K562 (cell line): Measurements from ENCODE around the gene TSPAN12. TPM values are rescaled to one million over a fixed set of nuclear protein-coding genes. Genes with fewer than 3 reads are reported as not detected.

Experiments used
- ATAC-seq: fragments of 200-7000 bp; cut with Tn5 transposase; 3 replicates; pipeline ENCODE4 v1.9.1; 2020; ENCODE audit warnings: moderate library complexity
- BruUV-seq: library from RNA; stranded (reverse); fragments of 400-500 nt; replicated peaks from 2 replicates; lab custom pipeline; 2021; lab: Mats Ljungman, UMichigan
- CTCF ChIA-PET: fragments of 300-600 bp; formaldehyde crosslinking; extraction: SDS; loops from one replicate; lab custom pipeline; 2021; ENCODE audit warnings: low intra/inter-chr PET ratio; lab: Yijun Ruan, JAX
- POLR2A ChIA-PET: fragments of 300-600, 350-650 bp; sonication (Branson Sonifier 250); formaldehyde crosslinking; extraction: SDS; loops from one replicate; lab custom pipeline; 2021; ENCODE audit warnings: antibody characterized with exemption, inconsistent platforms; lab: Yijun Ruan, JAX
- DNase-seq, 4 experiments: peaks; one replicate each; pipeline versions ENCODE4 v3.0.0 to v3.0.0-alpha.2; 2011 to 2018; ENCODE audit warnings: low spot score in 3 of 4, mixed read lengths in 3 of 4; ENCODE audit errors: extremely low read depth in 1 of 4
- FAIRE-seq: peaks from 2 replicates; lab custom pipeline; 2011; peaks lifted over from hg19 to GRCh38; lab: Jason Lieb, UNC
- H2AFZ ChIP-seq: 2 replicates; pipeline ENCODE4 v1.6.0; 2011; ENCODE audit warnings: low read depth, low read length, control low read depth, inconsistent platforms
- H3K27ac ChIP-seq: fragments of 200-600 bp; 3 replicates; pipeline ENCODE4 v1.8.0; 2011; ENCODE audit warnings: low read depth, mild to moderate bottlenecking, control low read depth, inconsistent platforms, low read length, moderate library complexity, mixed read lengths; ENCODE audit errors: extremely low read depth
- H3K27me3 ChIP-seq, 2 experiments: fragments of 300-600 bp in 1 of 2; 2 replicates in 1 of 2; 3 replicates in 1 of 2; pipeline versions ENCODE4 v1.6.0 to v1.8.0; 2011; ENCODE audit warnings: inconsistent platforms in 2 of 2, low read length in 2 of 2, mild to moderate bottlenecking in 1 of 2, mixed read lengths in 1 of 2, moderate library complexity in 1 of 2; ENCODE audit not compliant: control insufficient read depth in 2 of 2, insufficient read depth in 2 of 2
- H3K36me3 ChIP-seq: fragments of 300-600 bp; 3 replicates; pipeline ENCODE4 v1.8.0; 2011; ENCODE audit warnings: mild to moderate bottlenecking, low read length, inconsistent platforms; ENCODE audit not compliant: control insufficient read depth, insufficient read depth
- H3K4me1 ChIP-seq, 2 experiments: fragments of 200-600 bp in 1 of 2; replicated peaks in 1 of 2; 2 replicates in 1 of 2; 3 replicates in 1 of 2; pipeline versions ENCODE4 v1.5.1 to v1.8.0; 2011; ENCODE audit warnings: inconsistent platforms in 2 of 2, low read length in 2 of 2, mild to moderate bottlenecking in 1 of 2, mixed read lengths in 1 of 2, moderate library complexity in 1 of 2; ENCODE audit not compliant: control insufficient read depth in 2 of 2, insufficient read depth in 2 of 2
- H3K4me2 ChIP-seq: 2 replicates; pipeline ENCODE4 v1.6.1; 2011; ENCODE audit warnings: low read length, control low read depth, inconsistent platforms, mixed read lengths; ENCODE audit not compliant: insufficient read depth
- H3K4me3 ChIP-seq: fragments of 200-600 bp; sonication (generic), shearing (Covaris generic); 2 replicates; pipeline ENCODE4 v1.5.1; 2016; ENCODE audit warnings: control low read depth, inconsistent platforms
- H3K79me2 ChIP-seq: fragments of 200-600 bp; 3 replicates; pipeline ENCODE4 v1.8.0; 2011; ENCODE audit warnings: low read length, inconsistent platforms; ENCODE audit not compliant: control insufficient read depth, insufficient read depth
- H3K9ac ChIP-seq, 2 experiments: 2 replicates each; pipeline versions ENCODE4 v1.6.0 to v1.6.1; 2011; ENCODE audit warnings: low read depth in 2 of 2, low read length in 2 of 2, control low read depth in 1 of 2, inconsistent platforms in 1 of 2, mild to moderate bottlenecking in 1 of 2, mixed read lengths in 1 of 2; ENCODE audit not compliant: insufficient read depth in 1 of 2
- H3K9me1 ChIP-seq: one replicate; pipeline ENCODE4 v1.6.0; 2011; ENCODE audit warnings: inconsistent platforms, mild to moderate bottlenecking, low read length, moderate library complexity; ENCODE audit not compliant: control insufficient read depth, insufficient read depth
- H3K9me3 ChIP-seq: replicated peaks from 2 replicates; pipeline ENCODE4 v1.5.1; 2011; ENCODE audit warnings: low read depth, low read length, inconsistent platforms; ENCODE audit not compliant: control insufficient read depth, insufficient read depth
- H4K20me1 ChIP-seq: replicated peaks from 2 replicates; pipeline ENCODE4 v1.6.1; 2011; ENCODE audit warnings: low read length, inconsistent platforms, mixed read lengths; ENCODE audit not compliant: control insufficient read depth, insufficient read depth
- ADNP ChIP-seq: fragments of 200-800 bp; sonication (Bioruptor generic); IDR thresholded peaks from 2 replicates; pipeline ENCODE4 v1.6.1; 2016; ENCODE audit warnings: missing genetic modification characterization, missing compliant biosample characterization
- C11orf30 ChIP-seq: fragments of 450-650 bp; IDR thresholded peaks from 2 replicates; pipeline ENCODE4 v1.6.1; 2016; ENCODE audit warnings: low read depth, mild to moderate bottlenecking
- GABPA ChIP-seq: fragments of 200-800 bp; sonication (Bioruptor generic); conservative IDR thresholded peaks from 2 replicates; pipeline ENCODE4 v1.6.1; 2016; ENCODE audit warnings: low read depth, missing genetic modification characterization, missing compliant biosample characterization
- HMBOX1 ChIP-seq: sonication (generic); IDR thresholded peaks from 2 replicates; pipeline ENCODE4 v1.6.1; 2016
- MAFF ChIP-seq: IDR thresholded peaks from 2 replicates; pipeline ENCODE4 v1.6.1; 2012; ENCODE audit warnings: low read length, improper control_type of control experiment
- MAFG ChIP-seq: fragments of 450-650 bp; conservative IDR thresholded peaks from 2 replicates; pipeline ENCODE4 v1.6.1; 2016; ENCODE audit warnings: missing genetic modification characterization, missing compliant biosample characterization
- MAFK ChIP-seq: IDR thresholded peaks from 2 replicates; pipeline ENCODE4 v1.6.1; 2011; ENCODE audit warnings: low read length, improper control_type of control experiment
- MECOM ChIP-seq: fragments of 250-450 bp; sonication (Bioruptor Pico); IDR thresholded peaks from 2 replicates; pipeline ENCODE4 v1.8.0; 2022; ENCODE audit warnings: inconsistent platforms
- TSHZ1 ChIP-seq: fragments of 250-450 bp; sonication (Bioruptor Pico); IDR thresholded peaks from 2 replicates; pipeline ENCODE4 v1.4.0; 2020; ENCODE audit warnings: mild to moderate bottlenecking, moderate library complexity
- ZNF316 ChIP-seq: fragments of 450-650 bp; IDR thresholded peaks from 2 replicates; pipeline ENCODE4 v1.6.1; 2016
- ZNF586 ChIP-seq: fragments of 450-650 bp; formaldehyde crosslinking; conservative IDR thresholded peaks from 2 replicates; pipeline ENCODE4 v1.4.0; 2020; ENCODE audit warnings: mild to moderate bottlenecking, moderate library complexity
- WGBS: fragments of 100-300 bp; shearing (Covaris generic); methylation state at CpG from one replicate; pipeline ENCODE4 v1.1.6; 2016; ENCODE audit warnings: low coverage, mixed read lengths; ENCODE audit not compliant: insufficient coverage; ENCODE audit errors: missing lambda C conversion rate; 5-methylcytosine and 5-hydroxymethylcytosine counted together
- in situ Hi-C: fragments of 300-500 bp; cut with MboI; formaldehyde crosslinking; loops from 4 replicates; pipeline ENCODE4 v1.15.0; 2018; ENCODE audit warnings: inconsistent platforms, mixed read lengths
- intact Hi-C: fragments of 100-400 bp; cut with micrococcal nuclease; formaldehyde crosslinking; loops from 2 replicates; pipeline ENCODE4 v1.14.2; 2022
- polyA plus RNA-seq, 8 experiments: library from polyadenylated mRNA; depleted of rRNA in 4 of 8; stranded (reverse) in 5 of 8; unstranded in 3 of 8; fragments of >200 nt; fragmentation: Nextera tagmentation in 2 of 8; fragmentation: Illumina TruSeq in 1 of 8; extraction: Ambion mirVana in 2 of 8; extraction: Trizol in 1 of 8; gene quantifications; 2 replicates each; pipeline versions ENCODE4 v1.2.1 to v1.2.3, GENCODE V29; 2011 to 2014; ENCODE audit warnings: inconsistent platforms in 1 of 8, missing spikeins in 1 of 8
- total RNA-seq, 7 experiments: library from RNA; depleted of rRNA in 6 of 7; stranded (reverse); fragments of >200 nt in 6 of 7; fragmentation: Illumina TruSeq in 2 of 7; extraction: Trizol in 2 of 7; gene quantifications; 2 replicates each; pipeline versions ENCODE4 v1.2.1 to v1.2.3, GENCODE V29; 2011 to 2021; ENCODE audit warnings: low replicate concordance in 1 of 7

TSPAN12 gene
- total and polyA plus RNA-seq, 9 of the 15 experiments (the other 6 are each of a cell fraction or from before 2014, with no cell fraction given): 0.13 to 1.7 (median 0.35) TPM; not detected in 1

GRCh38 chr7:120793213-120793936 is 64.6 kb downstream of the TSPAN12 start:
- ChIA-PET POLR2A (interaction anchor here (1.0 to 1.6 kb wide), 3 partner anchors 10 to 158 kb away, joined by 3 to 4 read pairs (median 3); no protein-coding TSS in a partner anchor), CTCF (interaction anchor here (0.9 to 2.7 kb wide), 4 partner anchors 147 to 544 kb away, joined by 3 to 24 read pairs (median 4); no protein-coding TSS in a partner anchor)
- no peaks in the 10 kb centered on the region for H3K9me3 ChIP-seq

GRCh38 chr7:120792861-120793130 is 65.1 kb downstream of the TSPAN12 start:
- no peak overlapping the region for H3K27ac ChIP-seq
- no peak overlapping the region for H2AFZ ChIP-seq
- H3K36me3 ChIP-seq: no peaks in the 10 kb centered on the region
- no TSS peak for BruUV-seq
- ChIA-PET POLR2A (interaction anchor here (1.0 to 1.6 kb wide), 3 partner anchors 10 to 159 kb away, joined by 3 to 4 read pairs (median 3); no protein-coding TSS in a partner anchor), CTCF (interaction anchor here (0.9 to 2.7 kb wide), 4 partner anchors 148 to 544 kb away, joined by 3 to 24 read pairs (median 4); no protein-coding TSS in a partner anchor)
- H3K9ac ChIP-seq: no peak overlapping the region
- ATAC-seq (no peak), FAIRE-seq (no peak), DNase-seq (no peak)
- intact Hi-C loops (loop anchor here (1.0 to 5.0 kb wide), 5 partner anchors 149 to 1202 kb away; no protein-coding TSS in a partner anchor), in situ Hi-C loops (loop anchor here (5.0 to 25.0 kb wide), 3 partner anchors 320 to 745 kb away; no protein-coding TSS in a partner anchor)
- H3K9me1 ChIP-seq: no peaks in the 10 kb centered on the region
- H3K4me3 ChIP-seq: no peak overlapping the region
- peaks cover 0 to 8% of the 10 kb centered on the region in 2 experiments; a peak in 1 of 5 replicates for H3K27me3 ChIP-seq
- H3K79me2 ChIP-seq: no peaks in the 10 kb centered on the region
- H3K4me2 ChIP-seq: no peak overlapping the region
- no peaks in the 10 kb centered on the region; a peak in 1 of 5 replicates for H3K4me1 ChIP-seq
- H4K20me1 ChIP-seq: no peaks in the 10 kb centered on the region
- WGBS: 17% methylated on average over 2 of the region's 2 CpGs
- H3K9me3 ChIP-seq: no peaks in the 10 kb centered on the region
- no peak for TF ChIP-seq ZNF586 (CRISPR knock-in tag)
- TF ChIP-seq TSHZ1 (CRISPR knock-in tag): no peak
- no peak for TF ChIP-seq HMBOX1
- TF ChIP-seq GABPA (tag): no peak

More at GRCh38 chr7:120793213-120793936, 64.6 kb downstream of the TSPAN12 start:
- Histone ChIP-seq H4K20me1 (no peaks in the 10 kb centered on the region), H3K79me2 (no peaks in the 10 kb centered on the region), H3K9me1 (no peaks in the 10 kb centered on the region), H3K4me1 (no peaks in the 10 kb centered on the region; a peak in 1 of 5 replicates), H3K27me3 (peaks cover 0 to 8% of the 10 kb centered on the region in 2 experiments; a peak in 1 of 5 replicates), H2AFZ (no peak overlapping the region), H3K4me3 (no peak overlapping the region), H3K36me3 (no peaks in the 10 kb centered on the region), H3K9ac (no peak overlapping the region), H3K4me2 (no peak overlapping the region), H3K27ac (no peak overlapping the region)
- BruUV-seq: no TSS peak
- ATAC-seq: no peak
- FAIRE-seq: no peak
- 7% methylated on average over 3 of the region's 3 CpGs for WGBS
- DNase-seq: no peak
- in situ Hi-C loops (loop anchor here (5.0 to 25.0 kb wide), 3 partner anchors 319 to 744 kb away; no protein-coding TSS in a partner anchor), intact Hi-C loops (loop anchor here (2.0 to 5.0 kb wide), 3 partner anchors 314 to 1201 kb away; no protein-coding TSS in a partner anchor)
- TF ChIP-seq ZNF316: peak; percentile 70
- peak; percentile 51 for TF ChIP-seq MAFF
- peak; percentile 60 for TF ChIP-seq MAFG (tag)
- TF ChIP-seq MAFK: 0 out of 2 replicates have a peak, but pooled peaks have one; percentile 11
- TF ChIP-seq C11orf30: peak; percentile 53; the same call in 1 of the 2 replicates
- TF ChIP-seq MECOM (CRISPR knock-in tag): no peak
- no peak for TF ChIP-seq ADNP (tag)
